Osteoblast (primary cell): ENCODE data around the gene PAN3. TPM values are rescaled to one million over a fixed set of nuclear protein-coding genes. Genes with fewer than 3 reads are reported as not detected.

Source experiments
- DNase-seq: peaks from one replicate; pipeline ENCODE4 v3.0.0; 2011; ENCODE audit warnings: low spot score, mixed read lengths; ENCODE audit not compliant: insufficient read length; ENCODE audit errors: missing footprints
- H2AFZ ChIP-seq: 2 replicates; pipeline ENCODE4 v1.6.0; 2011; ENCODE audit warnings: mild to moderate bottlenecking, low read length
- H3K27ac ChIP-seq: 2 replicates; pipeline ENCODE4 v1.5.1; 2011; ENCODE audit warnings: mild to moderate bottlenecking, low read depth, low read length, moderate library complexity
- H3K27me3 ChIP-seq: 2 replicates; pipeline ENCODE4 v1.6.0; 2012; ENCODE audit warnings: mild to moderate bottlenecking, control low read depth, inconsistent platforms, low read length, moderate library complexity; ENCODE audit not compliant: insufficient read depth
- H3K36me3 ChIP-seq: 2 replicates; pipeline ENCODE4 v1.5.1; 2011; ENCODE audit warnings: mild to moderate bottlenecking, low read length, control low read depth, moderate library complexity; ENCODE audit not compliant: insufficient read depth
- H3K4me1 ChIP-seq: 2 replicates; pipeline ENCODE4 v1.5.1; 2011; ENCODE audit warnings: mild to moderate bottlenecking, low read length, control low read depth, moderate library complexity; ENCODE audit not compliant: insufficient read depth
- H3K4me2 ChIP-seq: 2 replicates; pipeline ENCODE4 v1.6.0; 2011; ENCODE audit warnings: mild to moderate bottlenecking, low read length; ENCODE audit not compliant: insufficient read depth
- H3K4me3 ChIP-seq: fragments of 200-600 bp; sonication (generic); 3 replicates; pipeline ENCODE4 v1.5.1; 2012; ENCODE audit warnings: mild to moderate bottlenecking, low read length, inconsistent platforms; ENCODE audit not compliant: insufficient read depth
- H3K79me2 ChIP-seq: 2 replicates; pipeline ENCODE4 v1.6.0; 2012; ENCODE audit warnings: mild to moderate bottlenecking, low read length, control low read depth, inconsistent platforms; ENCODE audit not compliant: insufficient read depth
- H3K9me3 ChIP-seq: 2 replicates; pipeline ENCODE4 v1.5.1; 2011; ENCODE audit warnings: low read depth, low read length, control low read depth
- H4K20me1 ChIP-seq: 2 replicates; pipeline ENCODE4 v1.6.0; 2012; ENCODE audit warnings: mild to moderate bottlenecking, low read length, control low read depth; ENCODE audit not compliant: insufficient read depth
- CTCF ChIP-seq: IDR thresholded peaks from 2 replicates; pipeline ENCODE4 v1.5.1; 2011; ENCODE audit warnings: mild to moderate bottlenecking, low read depth, low read length, moderate library complexity; ENCODE audit errors: extremely low read depth
- total RNA-seq: library from RNA; depleted of rRNA; stranded (reverse); fragments of >200 nt; gene quantifications from 2 replicates; pipeline ENCODE4 v1.2.3, GENCODE V29; 2012

The PAN3 gene
- total RNA-seq, 1 donor: 27.5 TPM

GRCh38 chr13:28229522-28230411 lies 91.4 kb downstream of the PAN3 start:
- no peaks in the 10 kb centered on the region for H3K27me3 ChIP-seq
- no peaks in the 10 kb centered on the region for H3K4me1 ChIP-seq
- H3K4me2 ChIP-seq: no peak overlapping the region
- H4K20me1 ChIP-seq: no peaks in the 10 kb centered on the region
- TF ChIP-seq CTCF: no peak
- H3K27ac ChIP-seq: no peak overlapping the region
- no peak overlapping the region for H3K4me3 ChIP-seq
- no peak for DNase-seq
- H3K9me3 ChIP-seq: no peaks in the 10 kb centered on the region
- H3K79me2 ChIP-seq: no peaks in the 10 kb centered on the region
- no peak overlapping the region for H2AFZ ChIP-seq
- peaks cover 6% of the 10 kb centered on the region for H3K36me3 ChIP-seq

- no peak overlapping the region for H3K4me3 ChIP-seq
- DNase-seq: no peak
- no peak overlapping the region for H3K27ac ChIP-seq
- H3K4me1 ChIP-seq: no peaks in the 10 kb centered on the region
- TF ChIP-seq CTCF: no peak
- H3K79me2 ChIP-seq: no peaks in the 10 kb centered on the region
- H3K27me3 ChIP-seq: no peaks in the 10 kb centered on the region
- H3K4me2 ChIP-seq: no peak overlapping the region
- peaks cover 6% of the 10 kb centered on the region for H3K36me3 ChIP-seq
- no peaks in the 10 kb centered on the region for H3K9me3 ChIP-seq
- H2AFZ ChIP-seq: no peak overlapping the region
- no peaks in the 10 kb centered on the region for H4K20me1 ChIP-seq
These were observed 93.3 kb downstream of the PAN3 start for GRCh38 chr13:28231642-28232041.

GRCh38 chr13:28237944-28238343 lies 99.6 kb downstream of the PAN3 start:
- Histone ChIP-seq H3K36me3 (no peaks in the 10 kb centered on the region), H4K20me1 (no peaks in the 10 kb centered on the region), H3K27me3 (no peaks in the 10 kb centered on the region), H3K79me2 (no peaks in the 10 kb centered on the region), H3K27ac (no peak overlapping the region), H3K4me2 (no peak overlapping the region), H3K4me1 (peaks cover 6% of the 10 kb centered on the region), H3K4me3 (no peak overlapping the region), H2AFZ (no peak overlapping the region), H3K9me3 (no peaks in the 10 kb centered on the region)
- no peak for DNase-seq
- no peak for TF ChIP-seq CTCF

- no peak overlapping the region for H3K4me2 ChIP-seq
- no peaks in the 10 kb centered on the region for H3K79me2 ChIP-seq
- no peaks in the 10 kb centered on the region for H4K20me1 ChIP-seq
- DNase-seq: peak; percentile 70
- TF ChIP-seq CTCF: no peak
- no peaks in the 10 kb centered on the region for H3K9me3 ChIP-seq
- no peaks in the 10 kb centered on the region for H3K36me3 ChIP-seq
- no peak overlapping the region for H3K4me3 ChIP-seq
- peaks cover 6% of the 10 kb centered on the region for H3K4me1 ChIP-seq
- no peaks in the 10 kb centered on the region for H3K27me3 ChIP-seq
- H3K27ac ChIP-seq: no peak overlapping the region
- H2AFZ ChIP-seq: no peak overlapping the region
These were observed 101.0 kb downstream of the PAN3 start for GRCh38 chr13:28239374-28239773.
